WTC11 (cell line): Measurements from ENCODE around the gene ASIC2. TPM values are rescaled to one million over a fixed set of nuclear protein-coding genes. Genes with fewer than 3 reads are reported as not detected.

Experiments
- ATAC-seq: fragments of 200-7000 bp; cut with Tn5 transposase; 2 replicates; pipeline ENCODE4 v1.10.0; 2021; ENCODE audit warnings: mild to moderate bottlenecking, moderate library complexity
- CTCF ChIA-PET: fragments of 300-600 bp; sonication (Branson Sonifier 250); formaldehyde crosslinking; loops from one replicate; lab custom pipeline; 2021; ENCODE audit warnings: antibody characterized with exemption; lab: Charles Lee
- POLR2A ChIA-PET: fragments of 350-600 bp; sonication (Branson Sonifier 250); formaldehyde crosslinking; loops from one replicate; lab custom pipeline; 2021; ENCODE audit warnings: antibody characterized with exemption; lab: Charles Lee
- DNase-seq: peaks from one replicate; pipeline ENCODE4 v3.0.0; 2021; ENCODE audit warnings: low spot score
- H3K27ac Mint-ChIP-seq: 2 replicates; pipeline ENCODE4 v1.8.0; 2021; ENCODE audit warnings: mixed read lengths
- H3K27me3 Mint-ChIP-seq: 2 replicates; pipeline ENCODE4 v1.8.0; 2021; ENCODE audit warnings: low read depth, mild to moderate bottlenecking, moderate library complexity, mixed read lengths
- H3K36me3 Mint-ChIP-seq: 2 replicates; pipeline ENCODE4 v1.8.0; 2021; ENCODE audit warnings: mixed read lengths
- H3K4me1 Mint-ChIP-seq: 2 replicates; pipeline ENCODE4 v1.8.0; 2022; ENCODE audit warnings: mixed read lengths
- H3K4me3 Mint-ChIP-seq: 2 replicates; pipeline ENCODE4 v1.8.0; 2021; ENCODE audit warnings: mild to moderate bottlenecking, moderate library complexity, mixed read lengths
- H3K9me3 Mint-ChIP-seq: 2 replicates; pipeline ENCODE4 v1.8.0; 2021; ENCODE audit warnings: mixed read lengths
- CBFB ChIP-seq: sonication (generic); formaldehyde crosslinking; IDR thresholded peaks from 2 replicates; pipeline ENCODE4 v1.8.1; 2022; ENCODE audit warnings: mild to moderate bottlenecking, low read depth, missing genetic modification reagents
- CREM ChIP-seq: sonication (generic); formaldehyde crosslinking; IDR thresholded peaks from 2 replicates; pipeline ENCODE4 v1.8.1; 2022; ENCODE audit warnings: mild to moderate bottlenecking, missing genetic modification reagents, moderate library complexity
- ESRRA ChIP-seq: sonication (generic); formaldehyde crosslinking; IDR thresholded peaks from 2 replicates; pipeline ENCODE4 v1.8.1; 2022; ENCODE audit warnings: mild to moderate bottlenecking, missing genetic modification reagents, borderline replicate concordance
- FOXJ3 ChIP-seq: sonication (generic); formaldehyde crosslinking; IDR thresholded peaks from 2 replicates; pipeline ENCODE4 v1.9.0; 2021; ENCODE audit warnings: missing genetic modification reagents, mild to moderate bottlenecking, borderline replicate concordance
- KAT7 ChIP-seq: sonication (generic); formaldehyde crosslinking; IDR thresholded peaks from 2 replicates; pipeline ENCODE4 v1.8.1; 2023; ENCODE audit warnings: missing genetic modification reagents, mild to moderate bottlenecking, borderline replicate concordance
- MYBL2 ChIP-seq: sonication (generic); formaldehyde crosslinking; IDR thresholded peaks from 2 replicates; pipeline ENCODE4 v1.8.1; 2023; ENCODE audit warnings: mild to moderate bottlenecking, moderate library complexity, missing genetic modification reagents
- NFATC4 ChIP-seq: fragments of 250-450 bp; sonication (Bioruptor Pico); IDR thresholded peaks from 2 replicates; pipeline ENCODE4 v1.9.0; 2021; ENCODE audit warnings: mild to moderate bottlenecking
- NFYB ChIP-seq: sonication (generic); formaldehyde crosslinking; conservative IDR thresholded peaks from 2 replicates; pipeline ENCODE4 v1.8.0; 2022; ENCODE audit warnings: low read depth, missing genetic modification reagents
- RELA ChIP-seq: sonication (generic); formaldehyde crosslinking; IDR thresholded peaks from 2 replicates; pipeline ENCODE4 v1.8.1; 2022; ENCODE audit warnings: missing genetic modification reagents, mild to moderate bottlenecking, borderline replicate concordance
- ZBTB21 ChIP-seq: sonication (generic); formaldehyde crosslinking; IDR thresholded peaks from 2 replicates; pipeline ENCODE4 v1.8.1; 2023; ENCODE audit warnings: mild to moderate bottlenecking, missing genetic modification reagents, borderline replicate concordance
- ZNF219 ChIP-seq: sonication (generic); formaldehyde crosslinking; IDR thresholded peaks from 2 replicates; pipeline ENCODE4 v1.8.0; 2023; ENCODE audit warnings: missing genetic modification reagents, mild to moderate bottlenecking, borderline replicate concordance
- ZNF416 ChIP-seq: fragments of 250-450 bp; sonication (Bioruptor Pico); IDR thresholded peaks from 2 replicates; pipeline ENCODE4 v1.9.0; 2021; ENCODE audit warnings: mild to moderate bottlenecking, inconsistent platforms
- total RNA-seq: library from RNA; stranded (reverse); gene quantifications from 3 replicates; pipeline ENCODE4 v1.2.3, GENCODE V29; 2021
- TF ChIP-seq, protein P1 (sequence below): sonication (generic); formaldehyde crosslinking; IDR thresholded peaks from 2 replicates; pipeline ENCODE4 v1.8.0; 2023; ENCODE audit warnings: mild to moderate bottlenecking, missing genetic modification reagents
- TF ChIP-seq, protein P2 (sequence below): sonication (generic); formaldehyde crosslinking; IDR thresholded peaks from 2 replicates; pipeline ENCODE4 v1.8.1; 2022; ENCODE audit warnings: mild to moderate bottlenecking, missing genetic modification reagents, moderate library complexity, borderline replicate concordance
- TF ChIP-seq, protein P3 (sequence below): sonication (generic); formaldehyde crosslinking; IDR thresholded peaks from 2 replicates; pipeline ENCODE4 v1.8.1; 2023; ENCODE audit warnings: mild to moderate bottlenecking, missing genetic modification reagents, moderate library complexity
- TF ChIP-seq, protein P4 (sequence below): fragments of 250-450 bp; sonication (Bioruptor Pico); IDR thresholded peaks from 2 replicates; pipeline ENCODE4 v1.9.0; 2021; ENCODE audit warnings: moderate library complexity, mild to moderate bottlenecking, inconsistent platforms, borderline replicate concordance
- TF ChIP-seq, protein P5 (sequence below): sonication (generic); formaldehyde crosslinking; IDR thresholded peaks from 2 replicates; pipeline ENCODE4 v1.8.0; 2022; ENCODE audit warnings: mild to moderate bottlenecking, missing genetic modification reagents
- TF ChIP-seq, protein P6 (sequence below): sonication (generic); formaldehyde crosslinking; IDR thresholded peaks from 2 replicates; pipeline ENCODE4 v1.8.0; 2022; ENCODE audit warnings: mild to moderate bottlenecking, missing genetic modification reagents
- TF ChIP-seq, protein P7 (sequence below): fragments of 200-600 bp; IDR thresholded peaks from 2 replicates; pipeline ENCODE4 v1.8.0; 2022; ENCODE audit warnings: antibody characterized with exemption
- TF ChIP-seq, protein P8 (sequence below): fragments of 250-450 bp; sonication (Bioruptor Pico); IDR thresholded peaks from 2 replicates; pipeline ENCODE4 v1.9.0; 2021; ENCODE audit warnings: mild to moderate bottlenecking
- TF ChIP-seq, protein P9 (sequence below): sonication (generic); formaldehyde crosslinking; IDR thresholded peaks from 2 replicates; pipeline ENCODE4 v1.8.1; 2022; ENCODE audit warnings: mild to moderate bottlenecking, moderate library complexity, missing genetic modification reagents

ASIC2 gene
- total RNA-seq, 1 experiment from 2014 or later, result 2.7 TPM

DNA sequence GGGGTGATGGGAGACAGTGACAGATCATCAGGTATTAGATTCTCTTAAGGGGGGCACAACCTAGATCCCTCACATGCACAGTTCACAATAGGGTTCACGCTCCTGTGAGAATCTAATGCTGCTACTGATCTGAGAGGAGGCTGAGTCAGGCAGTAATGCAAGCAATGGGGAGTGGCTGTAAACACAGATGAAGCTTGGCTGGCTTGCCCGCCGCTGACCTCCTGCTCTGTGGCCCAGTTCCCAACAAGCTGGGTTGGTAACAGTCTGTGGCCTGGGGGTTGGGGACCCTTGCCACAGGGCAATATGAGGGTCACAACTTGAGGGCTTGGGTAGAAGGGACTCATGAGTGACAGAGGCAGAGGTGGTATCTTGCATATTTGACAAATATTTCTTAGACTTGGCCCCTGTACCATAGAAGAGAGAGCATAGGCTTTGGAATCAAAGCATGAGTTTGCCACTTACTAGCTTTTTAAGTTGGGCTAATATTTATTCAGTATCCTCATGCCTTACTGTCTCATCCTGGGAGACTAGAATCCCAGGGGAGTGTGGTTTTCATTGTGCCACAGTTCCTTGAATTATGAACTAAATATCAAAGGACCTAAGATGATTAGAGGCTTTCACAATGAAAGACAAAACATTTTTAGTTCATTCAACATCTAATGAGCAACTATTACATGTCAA is 168.1 kb downstream of the ASIC2 start (continued):
- TF ChIP-seq, protein P1, sequence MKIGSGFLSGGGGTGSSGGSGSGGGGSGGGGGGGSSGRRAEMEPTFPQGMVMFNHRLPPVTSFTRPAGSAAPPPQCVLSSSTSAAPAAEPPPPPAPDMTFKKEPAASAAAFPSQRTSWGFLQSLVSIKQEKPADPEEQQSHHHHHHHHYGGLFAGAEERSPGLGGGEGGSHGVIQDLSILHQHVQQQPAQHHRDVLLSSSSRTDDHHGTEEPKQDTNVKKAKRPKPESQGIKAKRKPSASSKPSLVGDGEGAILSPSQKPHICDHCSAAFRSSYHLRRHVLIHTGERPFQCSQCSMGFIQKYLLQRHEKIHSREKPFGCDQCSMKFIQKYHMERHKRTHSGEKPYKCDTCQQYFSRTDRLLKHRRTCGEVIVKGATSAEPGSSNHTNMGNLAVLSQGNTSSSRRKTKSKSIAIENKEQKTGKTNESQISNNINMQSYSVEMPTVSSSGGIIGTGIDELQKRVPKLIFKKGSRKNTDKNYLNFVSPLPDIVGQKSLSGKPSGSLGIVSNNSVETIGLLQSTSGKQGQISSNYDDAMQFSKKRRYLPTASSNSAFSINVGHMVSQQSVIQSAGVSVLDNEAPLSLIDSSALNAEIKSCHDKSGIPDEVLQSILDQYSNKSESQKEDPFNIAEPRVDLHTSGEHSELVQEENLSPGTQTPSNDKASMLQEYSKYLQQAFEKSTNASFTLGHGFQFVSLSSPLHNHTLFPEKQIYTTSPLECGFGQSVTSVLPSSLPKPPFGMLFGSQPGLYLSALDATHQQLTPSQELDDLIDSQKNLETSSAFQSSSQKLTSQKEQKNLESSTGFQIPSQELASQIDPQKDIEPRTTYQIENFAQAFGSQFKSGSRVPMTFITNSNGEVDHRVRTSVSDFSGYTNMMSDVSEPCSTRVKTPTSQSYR, result no peak
- TF ChIP-seq NFATC4 (CRISPR knock-in tag) (no peak), CREM (CRISPR knock-in tag) (no peak)

DNA sequence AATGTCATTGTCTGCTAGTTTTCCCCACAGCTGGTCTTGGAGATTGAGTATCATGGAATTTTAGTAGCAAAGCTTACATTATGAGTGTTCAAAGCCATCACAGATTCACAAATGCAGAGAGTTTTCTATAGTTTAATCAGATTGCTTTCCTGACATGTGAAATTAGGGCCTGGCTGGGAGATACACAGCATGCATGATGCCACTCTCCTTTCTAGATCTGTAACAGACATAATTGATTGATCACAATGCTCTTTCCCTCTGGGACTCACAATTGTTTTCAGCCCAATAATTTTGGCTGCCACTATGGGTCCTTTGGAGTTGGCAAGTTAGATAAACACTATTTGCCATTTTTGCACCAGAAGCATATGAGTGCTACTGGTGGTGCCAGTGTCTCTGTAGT is 168.9 kb downstream of the ASIC2 start:
- Mint-ChIP-seq H3K36me3 (no peaks in the 10 kb centered on the region), H3K4me1 (peaks cover 6% of the 10 kb centered on the region), H3K4me3 (no peak overlapping the region), H3K27ac (no peak overlapping the region), H3K27me3 (peaks cover 5% of the 10 kb centered on the region), H3K9me3 (no peaks in the 10 kb centered on the region)
- ChIA-PET CTCF (no interaction called here), POLR2A (no interaction called here)
- TF ChIP-seq CBFB (CRISPR knock-in tag), result no peak
- TF ChIP-seq, protein P2, sequence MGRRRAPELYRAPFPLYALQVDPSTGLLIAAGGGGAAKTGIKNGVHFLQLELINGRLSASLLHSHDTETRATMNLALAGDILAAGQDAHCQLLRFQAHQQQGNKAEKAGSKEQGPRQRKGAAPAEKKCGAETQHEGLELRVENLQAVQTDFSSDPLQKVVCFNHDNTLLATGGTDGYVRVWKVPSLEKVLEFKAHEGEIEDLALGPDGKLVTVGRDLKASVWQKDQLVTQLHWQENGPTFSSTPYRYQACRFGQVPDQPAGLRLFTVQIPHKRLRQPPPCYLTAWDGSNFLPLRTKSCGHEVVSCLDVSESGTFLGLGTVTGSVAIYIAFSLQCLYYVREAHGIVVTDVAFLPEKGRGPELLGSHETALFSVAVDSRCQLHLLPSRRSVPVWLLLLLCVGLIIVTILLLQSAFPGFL (CRISPR knock-in tag), result no peak
- TF ChIP-seq, protein P3, sequence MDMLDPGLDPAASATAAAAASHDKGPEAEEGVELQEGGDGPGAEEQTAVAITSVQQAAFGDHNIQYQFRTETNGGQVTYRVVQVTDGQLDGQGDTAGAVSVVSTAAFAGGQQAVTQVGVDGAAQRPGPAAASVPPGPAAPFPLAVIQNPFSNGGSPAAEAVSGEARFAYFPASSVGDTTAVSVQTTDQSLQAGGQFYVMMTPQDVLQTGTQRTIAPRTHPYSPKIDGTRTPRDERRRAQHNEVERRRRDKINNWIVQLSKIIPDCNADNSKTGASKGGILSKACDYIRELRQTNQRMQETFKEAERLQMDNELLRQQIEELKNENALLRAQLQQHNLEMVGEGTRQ, result no peak
- no peak for TF ChIP-seq ESRRA (CRISPR knock-in tag)
- TF ChIP-seq KAT7 (CRISPR knock-in tag), result no peak
- TF ChIP-seq, protein P4, sequence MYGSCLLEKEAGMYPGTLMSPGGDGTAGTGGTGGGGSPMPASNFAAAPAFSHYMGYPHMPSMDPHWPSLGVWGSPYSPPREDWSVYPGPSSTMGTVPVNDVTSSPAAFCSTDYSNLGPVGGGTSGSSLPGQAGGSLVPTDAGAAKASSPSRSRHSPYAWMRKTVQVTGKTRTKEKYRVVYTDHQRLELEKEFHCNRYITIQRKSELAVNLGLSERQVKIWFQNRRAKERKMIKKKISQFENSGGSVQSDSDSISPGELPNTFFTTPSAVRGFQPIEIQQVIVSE, result no peak
- TF ChIP-seq FOXJ3 (CRISPR knock-in tag), result no peak
- TF ChIP-seq ZNF416 (CRISPR knock-in tag), result no peak
- TF ChIP-seq ZNF219 (CRISPR knock-in tag), result no peak
- no peak for TF ChIP-seq MYBL2
- no peak for TF ChIP-seq NFYB (CRISPR knock-in tag)
- TF ChIP-seq, protein P5, sequence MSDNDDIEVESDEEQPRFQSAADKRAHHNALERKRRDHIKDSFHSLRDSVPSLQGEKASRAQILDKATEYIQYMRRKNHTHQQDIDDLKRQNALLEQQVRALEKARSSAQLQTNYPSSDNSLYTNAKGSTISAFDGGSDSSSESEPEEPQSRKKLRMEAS (CRISPR knock-in tag), result no peak
- TF ChIP-seq, protein P6, sequence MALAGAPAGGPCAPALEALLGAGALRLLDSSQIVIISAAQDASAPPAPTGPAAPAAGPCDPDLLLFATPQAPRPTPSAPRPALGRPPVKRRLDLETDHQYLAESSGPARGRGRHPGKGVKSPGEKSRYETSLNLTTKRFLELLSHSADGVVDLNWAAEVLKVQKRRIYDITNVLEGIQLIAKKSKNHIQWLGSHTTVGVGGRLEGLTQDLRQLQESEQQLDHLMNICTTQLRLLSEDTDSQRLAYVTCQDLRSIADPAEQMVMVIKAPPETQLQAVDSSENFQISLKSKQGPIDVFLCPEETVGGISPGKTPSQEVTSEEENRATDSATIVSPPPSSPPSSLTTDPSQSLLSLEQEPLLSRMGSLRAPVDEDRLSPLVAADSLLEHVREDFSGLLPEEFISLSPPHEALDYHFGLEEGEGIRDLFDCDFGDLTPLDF (CRISPR knock-in tag), result no peak
- TF ChIP-seq RELA, result no peak
- TF ChIP-seq, protein P1, result no peak
- TF ChIP-seq, protein P7, sequence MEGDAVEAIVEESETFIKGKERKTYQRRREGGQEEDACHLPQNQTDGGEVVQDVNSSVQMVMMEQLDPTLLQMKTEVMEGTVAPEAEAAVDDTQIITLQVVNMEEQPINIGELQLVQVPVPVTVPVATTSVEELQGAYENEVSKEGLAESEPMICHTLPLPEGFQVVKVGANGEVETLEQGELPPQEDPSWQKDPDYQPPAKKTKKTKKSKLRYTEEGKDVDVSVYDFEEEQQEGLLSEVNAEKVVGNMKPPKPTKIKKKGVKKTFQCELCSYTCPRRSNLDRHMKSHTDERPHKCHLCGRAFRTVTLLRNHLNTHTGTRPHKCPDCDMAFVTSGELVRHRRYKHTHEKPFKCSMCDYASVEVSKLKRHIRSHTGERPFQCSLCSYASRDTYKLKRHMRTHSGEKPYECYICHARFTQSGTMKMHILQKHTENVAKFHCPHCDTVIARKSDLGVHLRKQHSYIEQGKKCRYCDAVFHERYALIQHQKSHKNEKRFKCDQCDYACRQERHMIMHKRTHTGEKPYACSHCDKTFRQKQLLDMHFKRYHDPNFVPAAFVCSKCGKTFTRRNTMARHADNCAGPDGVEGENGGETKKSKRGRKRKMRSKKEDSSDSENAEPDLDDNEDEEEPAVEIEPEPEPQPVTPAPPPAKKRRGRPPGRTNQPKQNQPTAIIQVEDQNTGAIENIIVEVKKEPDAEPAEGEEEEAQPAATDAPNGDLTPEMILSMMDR, result no peak
- TF ChIP-seq, protein P8, sequence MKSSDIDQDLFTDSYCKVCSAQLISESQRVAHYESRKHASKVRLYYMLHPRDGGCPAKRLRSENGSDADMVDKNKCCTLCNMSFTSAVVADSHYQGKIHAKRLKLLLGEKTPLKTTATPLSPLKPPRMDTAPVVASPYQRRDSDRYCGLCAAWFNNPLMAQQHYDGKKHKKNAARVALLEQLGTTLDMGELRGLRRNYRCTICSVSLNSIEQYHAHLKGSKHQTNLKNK (CRISPR knock-in tag), result no peak
- no peak for TF ChIP-seq ZBTB21 (CRISPR knock-in tag)
- TF ChIP-seq, protein P9, sequence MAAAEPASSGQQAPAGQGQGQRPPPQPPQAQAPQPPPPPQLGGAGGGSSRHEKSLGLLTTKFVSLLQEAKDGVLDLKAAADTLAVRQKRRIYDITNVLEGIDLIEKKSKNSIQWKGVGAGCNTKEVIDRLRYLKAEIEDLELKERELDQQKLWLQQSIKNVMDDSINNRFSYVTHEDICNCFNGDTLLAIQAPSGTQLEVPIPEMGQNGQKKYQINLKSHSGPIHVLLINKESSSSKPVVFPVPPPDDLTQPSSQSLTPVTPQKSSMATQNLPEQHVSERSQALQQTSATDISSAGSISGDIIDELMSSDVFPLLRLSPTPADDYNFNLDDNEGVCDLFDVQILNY (CRISPR knock-in tag), result no peak
- no peak for DNase-seq
- ATAC-seq, result no peak
